OCI-LY3 (cell line): ENCODE results near the gene SMYD5.
"Not testable (repeated sequence)": the region's sequence is repeated elsewhere in the genome, so short reads cannot be mapped to it uniquely, and the experiment has no call there.

Experiments
- EZH2phosphoT487 ChIP-seq: fragments of 200-600 bp; shearing (Covaris generic); IDR thresholded peaks from 2 replicates; pipeline ENCODE4 v1.6.1; 2018; ENCODE audit warnings: antibody characterized with exemption, mixed run types, low read depth
- TF ChIP-seq, protein P1 (sequence below): fragments of 200-600, 300-600 bp; sonication (generic); IDR thresholded peaks from 2 replicates; pipeline ENCODE4 v1.5.1; 2014; ENCODE audit warnings: antibody characterized with exemption, low read length, low read depth

DNA sequence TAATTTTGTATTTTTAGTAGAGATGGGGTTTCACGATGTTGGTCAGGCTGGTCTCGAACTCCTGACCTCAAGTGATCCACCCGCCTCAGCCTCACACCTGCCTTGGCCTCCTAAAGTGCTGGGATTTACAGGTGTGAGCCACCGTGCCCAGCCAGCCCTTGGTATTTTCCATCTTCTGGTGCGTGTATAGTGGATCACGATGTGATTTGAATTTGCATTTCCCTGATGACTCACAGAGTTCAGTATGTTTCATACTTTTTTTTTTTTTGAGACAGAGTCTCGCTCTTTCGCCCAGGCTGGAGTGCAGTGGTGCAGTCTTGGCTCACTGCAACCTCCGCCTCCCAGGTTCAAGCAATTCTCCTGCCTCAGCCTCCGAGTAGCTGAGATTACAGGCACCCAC lies 13.8 kb upstream of the SMYD5 start:
- TF ChIP-seq, protein P1, sequence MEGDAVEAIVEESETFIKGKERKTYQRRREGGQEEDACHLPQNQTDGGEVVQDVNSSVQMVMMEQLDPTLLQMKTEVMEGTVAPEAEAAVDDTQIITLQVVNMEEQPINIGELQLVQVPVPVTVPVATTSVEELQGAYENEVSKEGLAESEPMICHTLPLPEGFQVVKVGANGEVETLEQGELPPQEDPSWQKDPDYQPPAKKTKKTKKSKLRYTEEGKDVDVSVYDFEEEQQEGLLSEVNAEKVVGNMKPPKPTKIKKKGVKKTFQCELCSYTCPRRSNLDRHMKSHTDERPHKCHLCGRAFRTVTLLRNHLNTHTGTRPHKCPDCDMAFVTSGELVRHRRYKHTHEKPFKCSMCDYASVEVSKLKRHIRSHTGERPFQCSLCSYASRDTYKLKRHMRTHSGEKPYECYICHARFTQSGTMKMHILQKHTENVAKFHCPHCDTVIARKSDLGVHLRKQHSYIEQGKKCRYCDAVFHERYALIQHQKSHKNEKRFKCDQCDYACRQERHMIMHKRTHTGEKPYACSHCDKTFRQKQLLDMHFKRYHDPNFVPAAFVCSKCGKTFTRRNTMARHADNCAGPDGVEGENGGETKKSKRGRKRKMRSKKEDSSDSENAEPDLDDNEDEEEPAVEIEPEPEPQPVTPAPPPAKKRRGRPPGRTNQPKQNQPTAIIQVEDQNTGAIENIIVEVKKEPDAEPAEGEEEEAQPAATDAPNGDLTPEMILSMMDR, result not testable (repeated sequence)
- not testable (repeated sequence) for TF ChIP-seq EZH2phosphoT487
